Right kidney (tissue), 1 donor: Measurements from ENCODE around the gene CEMP1.

Experiments used
- DNase-seq: peaks from one replicate; pipeline ENCODE4 v3.0.0-alpha.2; 2016

CEMP1 gene

GRCh38 chr16:2501946-2502895 is 29.0 kb downstream of the CEMP1 start:
- DNase-seq: no peak

GRCh38 chr16:2500918-2501750 is 30.1 kb downstream of the CEMP1 start:
- DNase-seq: peak; percentile 84

- no peak for DNase-seq
These were observed 30.7 kb downstream of the CEMP1 start for GRCh38 chr16:2500430-2500917.

- no peak for DNase-seq
These were observed 31.2 kb downstream of the CEMP1 start for GRCh38 chr16:2499890-2500429.

GRCh38 chr16:2499454-2499853 is 31.8 kb downstream of the CEMP1 start:
- DNase-seq: no peak

- DNase-seq: no peak
These were observed 32.5 kb downstream of the CEMP1 start for GRCh38 chr16:2498531-2499253.

- DNase-seq: no peak
These were observed 33.3 kb downstream of the CEMP1 start for GRCh38 chr16:2497695-2498484.

- no peak for DNase-seq
These were observed 34.0 kb downstream of the CEMP1 start for GRCh38 chr16:2497116-2497630.

GRCh38 chr16:2496223-2497115 is 34.7 kb downstream of the CEMP1 start:
- DNase-seq: no peak

GRCh38 chr16:2495041-2495440 is 36.2 kb downstream of the CEMP1 start:
- no peak for DNase-seq

- DNase-seq: no peak
These were observed 36.6 kb downstream of the CEMP1 start for GRCh38 chr16:2494616-2495015.

GRCh38 chr16:2493605-2494004 is 37.6 kb downstream of the CEMP1 start:
- no peak for DNase-seq

- no peak for DNase-seq
These were observed 38.9 kb downstream of the CEMP1 start for GRCh38 chr16:2492292-2492691.

GRCh38 chr16:2490190-2491105 is 40.8 kb downstream of the CEMP1 start:
- DNase-seq: peak; percentile 37

GRCh38 chr16:2489581-2489980 is 41.6 kb downstream of the CEMP1 start:
- no peak for DNase-seq

- DNase-seq: peak; percentile 48
These were observed 43.2 kb downstream of the CEMP1 start for GRCh38 chr16:2487903-2488531.

- no peak for DNase-seq
These were observed 43.7 kb downstream of the CEMP1 start for GRCh38 chr16:2487517-2487842.
